OCI-LY3 (cell line): ENCODE measurements around the gene HADHB.

Experiments used
- H2AFZ ChIP-seq: fragments of 200-600, 300-600 bp; shearing (Covaris generic); 2 replicates; pipeline ENCODE4 v1.6.0; 2014; ENCODE audit warnings: antibody characterized with exemption, low read depth, low read length
- H3K27ac ChIP-seq: fragments of 200-600, 300-600 bp; sonication (generic); 2 replicates; pipeline ENCODE4 v1.5.1; 2014; ENCODE audit warnings: mild to moderate bottlenecking, low read length, moderate library complexity, mixed read lengths
- H3K27me3 ChIP-seq: fragments of 200-600, 300-600 bp; sonication (generic); 2 replicates; pipeline ENCODE4 v1.6.1; 2014; ENCODE audit warnings: low read depth, low read length, mixed read lengths
- H3K36me3 ChIP-seq: fragments of 200-600, 300-600 bp; sonication (generic); replicated peaks from 2 replicates; pipeline ENCODE3; 2014; ENCODE audit warnings: low read depth, low read length, mixed read lengths
- H3K4me1 ChIP-seq: fragments of 300-600, 200-600 bp; sonication (generic); 2 replicates; pipeline ENCODE4 v1.6.1; 2014; ENCODE audit warnings: low read length, mixed read lengths
- H3K4me2 ChIP-seq: fragments of 200-600, 300-600 bp; sonication (generic); 2 replicates; pipeline ENCODE4 v1.6.1; 2014; ENCODE audit warnings: low read length, mixed read lengths
- H3K4me3 ChIP-seq: fragments of 300-600, 200-600 bp; sonication (generic); 2 replicates; pipeline ENCODE4 v1.5.1; 2014; ENCODE audit warnings: antibody characterized with exemption, mild to moderate bottlenecking, low read length, moderate library complexity
- H3K79me2 ChIP-seq: fragments of 300-600, 200-600 bp; shearing (Covaris generic); 2 replicates; pipeline ENCODE4 v1.6.1; 2014; ENCODE audit warnings: mild to moderate bottlenecking, low read length, mixed read lengths
- H3K9ac ChIP-seq: fragments of 300-600, 200-600 bp; shearing (Covaris generic); 2 replicates; pipeline ENCODE4 v1.6.0; 2014; ENCODE audit warnings: mild to moderate bottlenecking, low read length, moderate library complexity
- H3K9me3 ChIP-seq: fragments of 200-600, 300-600 bp; shearing (Covaris generic); 2 replicates; pipeline ENCODE4 v1.6.1; 2014; ENCODE audit warnings: low read length, mixed read lengths; ENCODE audit not compliant: insufficient read depth
- H4K20me1 ChIP-seq: fragments of 200-600, 300-600 bp; sonication (generic); 2 replicates; pipeline ENCODE4 v1.6.1; 2016; ENCODE audit warnings: low read length, mixed read lengths; ENCODE audit not compliant: insufficient read depth
- EZH2phosphoT487 ChIP-seq: fragments of 200-600 bp; shearing (Covaris generic); IDR thresholded peaks from 2 replicates; pipeline ENCODE4 v1.6.1; 2018; ENCODE audit warnings: antibody characterized with exemption, mixed run types, low read depth
- TF ChIP-seq, protein P1 (sequence below): fragments of 200-600, 300-600 bp; sonication (generic); IDR thresholded peaks from 2 replicates; pipeline ENCODE4 v1.5.1; 2014; ENCODE audit warnings: antibody characterized with exemption, low read length, low read depth

HADHB gene

DNA sequence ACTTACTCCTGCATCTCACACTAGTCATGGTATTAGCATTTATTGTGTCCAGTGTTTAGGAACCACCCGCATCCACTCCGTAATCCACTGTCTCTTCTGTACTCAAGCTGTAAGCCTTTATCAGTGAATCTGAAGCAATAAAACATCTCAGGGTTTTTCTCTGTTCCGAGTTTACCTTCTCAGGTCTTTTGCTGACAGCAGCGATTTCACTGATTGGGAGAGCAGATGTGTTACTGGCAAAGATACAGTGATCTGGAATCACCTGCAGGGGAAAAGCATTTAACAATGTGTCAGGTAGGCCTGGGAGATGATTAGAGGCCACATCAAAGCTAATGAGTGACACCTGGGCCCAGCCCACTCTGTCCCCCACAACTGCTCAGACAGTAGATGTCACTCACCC lies 47.2 kb upstream of the HADHB start:
- H3K4me3 ChIP-seq = no peak overlapping the region
- no peak overlapping the region for H3K9ac ChIP-seq
- H3K9me3 ChIP-seq = peaks cover 13% of the 10 kb centered on the region
- H3K4me2 ChIP-seq = peak overlapping the region; percentile 27; the same call in 1 of the 2 replicates
- H3K4me1 ChIP-seq = peaks cover 23% of the 10 kb centered on the region
- no peaks in the 10 kb centered on the region for H3K79me2 ChIP-seq
- peaks cover 81% of the 10 kb centered on the region for H3K36me3 ChIP-seq
- no peak overlapping the region for H2AFZ ChIP-seq
- peak overlapping the region; percentile 74 for H3K27ac ChIP-seq
- peaks cover 5% of the 10 kb centered on the region for H4K20me1 ChIP-seq
- no peak for TF ChIP-seq EZH2phosphoT487
- TF ChIP-seq, protein P1, sequence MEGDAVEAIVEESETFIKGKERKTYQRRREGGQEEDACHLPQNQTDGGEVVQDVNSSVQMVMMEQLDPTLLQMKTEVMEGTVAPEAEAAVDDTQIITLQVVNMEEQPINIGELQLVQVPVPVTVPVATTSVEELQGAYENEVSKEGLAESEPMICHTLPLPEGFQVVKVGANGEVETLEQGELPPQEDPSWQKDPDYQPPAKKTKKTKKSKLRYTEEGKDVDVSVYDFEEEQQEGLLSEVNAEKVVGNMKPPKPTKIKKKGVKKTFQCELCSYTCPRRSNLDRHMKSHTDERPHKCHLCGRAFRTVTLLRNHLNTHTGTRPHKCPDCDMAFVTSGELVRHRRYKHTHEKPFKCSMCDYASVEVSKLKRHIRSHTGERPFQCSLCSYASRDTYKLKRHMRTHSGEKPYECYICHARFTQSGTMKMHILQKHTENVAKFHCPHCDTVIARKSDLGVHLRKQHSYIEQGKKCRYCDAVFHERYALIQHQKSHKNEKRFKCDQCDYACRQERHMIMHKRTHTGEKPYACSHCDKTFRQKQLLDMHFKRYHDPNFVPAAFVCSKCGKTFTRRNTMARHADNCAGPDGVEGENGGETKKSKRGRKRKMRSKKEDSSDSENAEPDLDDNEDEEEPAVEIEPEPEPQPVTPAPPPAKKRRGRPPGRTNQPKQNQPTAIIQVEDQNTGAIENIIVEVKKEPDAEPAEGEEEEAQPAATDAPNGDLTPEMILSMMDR = no peak
- H3K27me3 ChIP-seq = no peaks in the 10 kb centered on the region

DNA sequence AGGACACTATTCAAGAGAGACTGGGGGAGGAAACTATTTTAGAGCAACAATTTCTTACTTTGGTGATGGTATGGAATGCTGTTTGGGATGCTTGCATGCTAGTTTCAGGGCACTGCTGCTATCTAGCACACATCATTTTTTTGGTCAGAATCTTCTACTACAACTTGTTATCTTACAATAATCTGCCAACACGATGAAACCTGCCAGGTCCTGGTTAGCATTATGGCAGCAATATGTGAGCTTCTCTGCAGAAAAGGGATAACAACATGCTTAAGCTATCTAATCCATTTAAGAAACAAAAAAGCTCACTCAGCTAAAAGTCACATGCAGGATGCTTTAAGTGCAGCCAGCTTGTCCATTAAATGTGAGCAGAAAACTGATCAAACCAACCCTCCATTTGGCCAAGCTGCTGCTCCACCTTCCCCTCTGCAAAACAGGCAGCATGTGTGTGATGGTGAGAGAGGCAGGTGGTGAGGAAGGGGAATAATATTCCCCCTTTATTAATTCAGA lies 41.7 kb upstream of the HADHB start:
- Histone ChIP-seq H3K4me1 (0 out of 2 replicates have a peak, but pooled peaks cover 4% of the 10 kb centered on the region), H3K27me3 (no peaks in the 10 kb centered on the region), H3K9me3 (peaks cover 4% of the 10 kb centered on the region; the same call in 1 of the 2 replicates), H2AFZ (no peak overlapping the region), H3K36me3 (peaks cover 75% of the 10 kb centered on the region), H3K4me3 (no peak overlapping the region), H3K27ac (no peak overlapping the region), H4K20me1 (no peaks in the 10 kb centered on the region), H3K4me2 (no peak overlapping the region), H3K9ac (no peak overlapping the region), H3K79me2 (no peaks in the 10 kb centered on the region)
- TF ChIP-seq, protein P1 = no peak
- TF ChIP-seq EZH2phosphoT487 = no peak

DNA sequence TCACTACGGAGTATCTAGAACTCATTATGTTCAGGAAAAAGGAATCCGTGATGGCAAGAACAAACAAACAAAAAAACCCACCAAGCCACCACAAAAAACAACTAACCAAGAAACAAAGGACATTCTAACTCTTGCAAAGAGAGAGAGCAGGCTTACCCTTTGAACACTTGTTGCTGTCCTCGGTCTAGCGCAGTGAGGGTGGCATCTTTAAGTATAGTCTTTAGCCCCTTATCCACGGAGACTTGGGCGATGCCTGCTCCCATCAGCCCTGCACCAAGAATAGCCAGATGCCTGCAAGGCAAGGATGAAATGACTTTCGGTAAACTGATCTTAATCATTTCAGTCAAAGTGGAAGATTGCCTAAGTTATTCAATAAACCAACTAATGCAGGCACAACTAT lies 40.8 kb upstream of the HADHB start:
- Histone ChIP-seq H3K27ac (no peak overlapping the region), H4K20me1 (no peaks in the 10 kb centered on the region; the same call in 1 of the 2 replicates), H3K4me2 (no peak overlapping the region), H3K4me3 (no peak overlapping the region), H3K9ac (no peak overlapping the region), H3K36me3 (peaks cover 74% of the 10 kb centered on the region), H2AFZ (no peak overlapping the region), H3K27me3 (no peaks in the 10 kb centered on the region), H3K79me2 (no peaks in the 10 kb centered on the region), H3K4me1 (0 out of 2 replicates have a peak, but pooled peaks cover 4% of the 10 kb centered on the region), H3K9me3 (no peaks in the 10 kb centered on the region)
- no peak for TF ChIP-seq EZH2phosphoT487
- TF ChIP-seq, protein P1 = no peak

DNA sequence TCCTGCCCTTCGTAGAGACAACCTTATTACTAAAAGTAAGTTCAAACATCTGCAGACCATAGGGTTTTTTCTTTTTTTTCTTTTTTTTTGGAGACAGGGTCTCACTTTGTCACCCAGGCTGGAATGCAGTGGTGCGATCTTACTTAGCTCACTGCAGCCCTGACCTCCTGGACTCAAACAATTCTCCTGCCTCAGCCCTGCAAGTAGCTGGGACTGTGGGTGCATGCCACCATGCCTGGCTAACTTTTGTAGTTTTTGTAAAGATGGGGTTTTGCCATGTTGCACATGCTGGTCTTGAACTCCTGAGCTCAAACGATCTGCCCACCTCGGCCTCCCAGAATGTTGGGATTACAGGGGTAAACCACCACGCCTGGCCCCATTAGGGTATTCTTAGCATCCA lies 32.7 kb upstream of the HADHB start:
- no peak overlapping the region for H3K9ac ChIP-seq
- no peak overlapping the region for H3K4me2 ChIP-seq
- peaks cover 77% of the 10 kb centered on the region for H3K36me3 ChIP-seq
- no peak overlapping the region for H3K4me3 ChIP-seq
- no peaks in the 10 kb centered on the region for H3K79me2 ChIP-seq
- no peaks in the 10 kb centered on the region; the same call in 1 of the 2 replicates for H4K20me1 ChIP-seq
- H3K27me3 ChIP-seq = no peaks in the 10 kb centered on the region
- H2AFZ ChIP-seq = no peak overlapping the region
- no peak overlapping the region for H3K27ac ChIP-seq
- 0 out of 2 replicates have a peak, but pooled peaks cover 4% of the 10 kb centered on the region for H3K4me1 ChIP-seq
- TF ChIP-seq EZH2phosphoT487 = no peak
- TF ChIP-seq, protein P1 = no peak
- H3K9me3 ChIP-seq = no peaks in the 10 kb centered on the region
